Lung (tissue), 12 donors: ENCODE measurements around the gene GPR183. TPM values are rescaled to one million over a fixed set of nuclear protein-coding genes. Genes with fewer than 3 reads are reported as not detected.

Experiments
- ATAC-seq: fragments of 200-7000 bp; cut with Tn5 transposase; one replicate; pipeline ENCODE4 v1.9.1; 2020; ENCODE audit warnings: moderate number of reproducible peaks; ENCODE audit not compliant: insufficient read depth, low FRiP score
- DNase-seq, 3 donors: peaks; one replicate each; pipeline ENCODE4 v3.0.0-alpha.2; 2013 to 2017
- H3K27ac ChIP-seq, 2 donors: one replicate each; pipeline ENCODE4 v1.5.1; 2013; ENCODE audit warnings: mild to moderate bottlenecking in 2 of 2, moderate library complexity in 2 of 2, control low read depth in 1 of 2, inconsistent platforms in 1 of 2, low read depth in 1 of 2, low read length in 1 of 2
- H3K27me3 ChIP-seq, 3 donors: one replicate each; pipeline ENCODE4 v1.5.1; 2013; ENCODE audit warnings: low read length in 2 of 3; ENCODE audit not compliant: control insufficient read depth in 3 of 3, insufficient read depth in 3 of 3
- H3K36me3 ChIP-seq, 4 donors: one replicate each; pipeline ENCODE4 v1.5.1; 2013; ENCODE audit warnings: low read length in 4 of 4, mild to moderate bottlenecking in 1 of 4, moderate library complexity in 1 of 4; ENCODE audit not compliant: control insufficient read depth in 4 of 4, insufficient read depth in 4 of 4
- H3K4me1 ChIP-seq, 5 donors: one replicate each; pipeline ENCODE4 v1.5.1; 2013; ENCODE audit warnings: low read length in 5 of 5, mild to moderate bottlenecking in 2 of 5, moderate library complexity in 1 of 5; ENCODE audit not compliant: control insufficient read depth in 5 of 5, insufficient read depth in 5 of 5
- H3K4me3 ChIP-seq: one replicate; pipeline ENCODE4 v1.5.1; 2013; ENCODE audit warnings: mild to moderate bottlenecking, control low read depth, moderate library complexity
- H3K9ac ChIP-seq, 2 donors: one replicate each; pipeline ENCODE4 v1.5.1; 2013; ENCODE audit warnings: low read length in 2 of 2, control low read depth in 1 of 2; ENCODE audit not compliant: insufficient read depth in 1 of 2
- H3K9me3 ChIP-seq, 4 donors: one replicate each; pipeline ENCODE4 v1.5.1; 2013; ENCODE audit warnings: low read length in 3 of 4, mild to moderate bottlenecking in 1 of 4, moderate library complexity in 1 of 4; ENCODE audit not compliant: control insufficient read depth in 4 of 4, insufficient read depth in 3 of 4
- CTCF ChIP-seq: IDR thresholded peaks from 2 replicates; pipeline ENCODE4 v1.5.1; 2012; ENCODE audit warnings: mild to moderate bottlenecking; ENCODE audit errors: control extremely low read depth, extremely low read depth
- WGBS, 2 donors: extraction: QIAGEN DNeasy Blood & Tissue Kit; methylation state at CpG; one replicate each; pipeline ENCODE4 v1.1.7; 2013; 5-methylcytosine and 5-hydroxymethylcytosine counted together
- polyA plus RNA-seq, 2 donors: library from polyadenylated mRNA; stranded (reverse); fragments of 200-250 nt; gene quantifications; one replicate each; pipeline ENCODE4 v1.2.1, GENCODE V29; 2013
- total RNA-seq, 2 donors: library from RNA; depleted of rRNA in 1 of 2; stranded (reverse); fragments of >200 nt in 1 of 2; gene quantifications; one replicate each; pipeline ENCODE4 v1.2.1, GENCODE V29; 2014 to 2021
- donor health status: control.
- donor health status: control.
- donor health status: Bipolar disorder and iron deficiency.
- donor health status: healthy.
- donor health status: DM: yes; HTN: yes; CAD: no.

The GPR183 gene
- total and polyA plus RNA-seq, 4 donors = 6.3 to 38.3 (median 16.0) TPM

GRCh38 chr13:99304541-99304940, 2.7 kb downstream of the GPR183 start:
- Histone ChIP-seq H3K27me3 (no peaks in the 10 kb centered on the region), H3K27ac (no peak overlapping the region), H3K4me3 (no peak overlapping the region), H3K9me3 (no peaks in the 10 kb centered on the region), H3K4me1 (peaks cover 0 to 10% (median 2%) of the 10 kb centered on the region in 5 donors), H3K9ac (no peak overlapping the region), H3K36me3 (peaks cover 0 to 5% (median 2%) of the 10 kb centered on the region in 4 donors)
- ATAC-seq = no peak
- WGBS, 2 donors = 80 to 88% methylated on average over 4 of the region's 4 CpGs
- no peak for DNase-seq
- TF ChIP-seq CTCF = no peak

GRCh38 chr13:99303863-99304521, 3.2 kb downstream of the GPR183 start:
- no peak overlapping the region for H3K9ac ChIP-seq
- H3K27ac ChIP-seq = peak overlapping the region in 1 of 2 donors; percentile 38
- peaks cover 0 to 5% (median 2%) of the 10 kb centered on the region in 4 donors for H3K36me3 ChIP-seq
- no peak for DNase-seq
- ATAC-seq = no peak
- no peak overlapping the region for H3K4me3 ChIP-seq
- 60 to 73% methylated on average over 14 of the region's 14 CpGs for WGBS, 2 donors
- no peaks in the 10 kb centered on the region for H3K27me3 ChIP-seq
- no peaks in the 10 kb centered on the region for H3K9me3 ChIP-seq
- no peak for TF ChIP-seq CTCF
- H3K4me1 ChIP-seq = peaks cover 0 to 10% (median 2%) of the 10 kb centered on the region in 5 donors

GRCh38 chr13:99302637-99303505, 4.3 kb downstream of the GPR183 start:
- no peak for DNase-seq

More at GRCh38 chr13:99302637-99303505, 4.3 kb downstream of the GPR183 start:
- no peak overlapping the region for H3K27ac ChIP-seq
- peaks cover 0 to 5% (median 2%) of the 10 kb centered on the region in 4 donors for H3K36me3 ChIP-seq
- WGBS, 2 donors = 96 to 97% methylated on average over 8 of the region's 8 CpGs
- H3K9ac ChIP-seq = no peak overlapping the region
- peaks cover 0 to 4% (median 2%) of the 10 kb centered on the region in 5 donors for H3K4me1 ChIP-seq
- no peak for TF ChIP-seq CTCF
- H3K27me3 ChIP-seq = no peaks in the 10 kb centered on the region
- no peak overlapping the region for H3K4me3 ChIP-seq
- H3K9me3 ChIP-seq = no peaks in the 10 kb centered on the region
- ATAC-seq = no peak
